ENCODE results near the gene BMX. TPM values are rescaled to one million over a fixed set of nuclear protein-coding genes. Genes with fewer than 3 reads are reported as not detected.

BMX gene
- total RNA-seq, 1 donor from 2014 or later = not detected

- Histone ChIP-seq H3K36me3 (ENCODE audit: control insufficient read depth, insufficient read depth, low read length) (no peaks in the 10 kb centered on the region), H3K27me3 (ENCODE audit: control insufficient read depth, insufficient read depth, low read length) (no peaks in the 10 kb centered on the region), H3K4me3 (ENCODE audit: low read depth, low read length) (no peak overlapping the region)
- DNase-seq (ENCODE audit: low read depth) = no peak
- TF ChIP-seq CTCF (IDR thresholded peaks at IDR 0.05; ENCODE audit: insufficient read depth, low read length, poor library complexity, severe bottlenecking) = no peak
These were observed 97.4 kb downstream of the BMX start for GRCh38 chrX:15598026-15598425.

- no peak for DNase-seq (ENCODE audit: low read depth)
- Histone ChIP-seq H3K27me3 (ENCODE audit: control insufficient read depth, insufficient read depth, low read length) (no peaks in the 10 kb centered on the region), H3K4me3 (ENCODE audit: low read depth, low read length) (no peak overlapping the region), H3K36me3 (ENCODE audit: control insufficient read depth, insufficient read depth, low read length) (no peaks in the 10 kb centered on the region)
- TF ChIP-seq CTCF (IDR thresholded peaks at IDR 0.05; ENCODE audit: insufficient read depth, low read length, poor library complexity, severe bottlenecking) = no peak
These were observed 98.9 kb downstream of the BMX start for GRCh38 chrX:15599461-15599860.

GRCh38 chrX:15600049-15600448 is 99.4 kb downstream of the BMX start:
- no peak for DNase-seq (ENCODE audit: low read depth)
- Histone ChIP-seq H3K36me3 (ENCODE audit: control insufficient read depth, insufficient read depth, low read length) (no peaks in the 10 kb centered on the region), H3K4me3 (ENCODE audit: low read depth, low read length) (no peak overlapping the region), H3K27me3 (ENCODE audit: control insufficient read depth, insufficient read depth, low read length) (no peaks in the 10 kb centered on the region)
- no peak for TF ChIP-seq CTCF (IDR thresholded peaks at IDR 0.05; ENCODE audit: insufficient read depth, low read length, poor library complexity, severe bottlenecking)

GRCh38 chrX:15600745-15601144 is 100.1 kb downstream of the BMX start, which contains the start of gene ACE2:
ACE2 (minus strand) TSS chrX:15600960; CDS start chrX:15600911, 49 bp downstream.
- H3K27me3 ChIP-seq (ENCODE audit: control insufficient read depth, insufficient read depth, low read length) = no peaks in the 10 kb centered on the region
- no peak for DNase-seq (ENCODE audit: low read depth)
- TF ChIP-seq CTCF (IDR thresholded peaks at IDR 0.05; ENCODE audit: insufficient read depth, low read length, poor library complexity, severe bottlenecking) = no peak
- H3K36me3 ChIP-seq (ENCODE audit: control insufficient read depth, insufficient read depth, low read length) = no peaks in the 10 kb centered on the region
- H3K4me3 ChIP-seq (ENCODE audit: low read depth, low read length) = no peak within 1 kb of the TSS

- DNase-seq (ENCODE audit: low read depth) = no peak
- TF ChIP-seq CTCF (IDR thresholded peaks at IDR 0.05; ENCODE audit: insufficient read depth, low read length, poor library complexity, severe bottlenecking) = no peak
- Histone ChIP-seq H3K36me3 (ENCODE audit: control insufficient read depth, insufficient read depth, low read length) (no peaks in the 10 kb centered on the region), H3K27me3 (ENCODE audit: control insufficient read depth, insufficient read depth, low read length) (no peaks in the 10 kb centered on the region), H3K4me3 (ENCODE audit: low read depth, low read length) (no peak overlapping the region)
These were observed 101.3 kb downstream of the BMX start for GRCh38 chrX:15601932-15602331.

GRCh38 chrX:15602761-15603160 is 102.2 kb downstream of the BMX start:
- Histone ChIP-seq H3K4me3 (ENCODE audit: low read depth, low read length) (no peak overlapping the region), H3K27me3 (ENCODE audit: control insufficient read depth, insufficient read depth, low read length) (no peaks in the 10 kb centered on the region), H3K36me3 (ENCODE audit: control insufficient read depth, insufficient read depth, low read length) (no peaks in the 10 kb centered on the region)
- DNase-seq (ENCODE audit: low read depth) = no peak
- TF ChIP-seq CTCF (IDR thresholded peaks at IDR 0.05; ENCODE audit: insufficient read depth, low read length, poor library complexity, severe bottlenecking) = no peak
